K562 (cell line): ENCODE results near the gene OR10D3. TPM values are rescaled to one million over a fixed set of nuclear protein-coding genes. Genes with fewer than 3 reads are reported as not detected.

ENCODE experiments used
- ATAC-seq: fragments of 200-7000 bp; cut with Tn5 transposase; 3 replicates; pipeline ENCODE4 v1.9.1; 2020; ENCODE audit warnings: moderate library complexity
- BruUV-seq: library from RNA; stranded (reverse); fragments of 400-500 nt; replicated peaks from 2 replicates; lab custom pipeline; 2021; lab: Mats Ljungman, UMichigan
- CTCF ChIA-PET: fragments of 300-600 bp; formaldehyde crosslinking; extraction: SDS; loops from one replicate; lab custom pipeline; 2021; ENCODE audit warnings: low intra/inter-chr PET ratio; lab: Yijun Ruan, JAX
- POLR2A ChIA-PET: fragments of 300-600, 350-650 bp; sonication (Branson Sonifier 250); formaldehyde crosslinking; extraction: SDS; loops from one replicate; lab custom pipeline; 2021; ENCODE audit warnings: antibody characterized with exemption, inconsistent platforms; lab: Yijun Ruan, JAX
- DNase-seq, 4 experiments: peaks; one replicate each; pipeline versions ENCODE4 v3.0.0 to v3.0.0-alpha.2; 2011 to 2018; ENCODE audit warnings: low spot score in 3 of 4, mixed read lengths in 3 of 4; ENCODE audit errors: extremely low read depth in 1 of 4
- FAIRE-seq: peaks from 2 replicates; lab custom pipeline; 2011; peaks lifted over from hg19 to GRCh38; lab: Jason Lieb, UNC
- H2AFZ ChIP-seq: 2 replicates; pipeline ENCODE4 v1.6.0; 2011; ENCODE audit warnings: low read depth, low read length, control low read depth, inconsistent platforms
- H3K27ac ChIP-seq: fragments of 200-600 bp; 3 replicates; pipeline ENCODE4 v1.8.0; 2011; ENCODE audit warnings: low read depth, mild to moderate bottlenecking, control low read depth, inconsistent platforms, low read length, moderate library complexity, mixed read lengths; ENCODE audit errors: extremely low read depth
- H3K27me3 ChIP-seq, 2 experiments: fragments of 300-600 bp in 1 of 2; 2 replicates in 1 of 2; 3 replicates in 1 of 2; pipeline versions ENCODE4 v1.6.0 to v1.8.0; 2011; ENCODE audit warnings: inconsistent platforms in 2 of 2, low read length in 2 of 2, mild to moderate bottlenecking in 1 of 2, mixed read lengths in 1 of 2, moderate library complexity in 1 of 2; ENCODE audit not compliant: control insufficient read depth in 2 of 2, insufficient read depth in 2 of 2
- H3K36me3 ChIP-seq: fragments of 300-600 bp; 3 replicates; pipeline ENCODE4 v1.8.0; 2011; ENCODE audit warnings: mild to moderate bottlenecking, low read length, inconsistent platforms; ENCODE audit not compliant: control insufficient read depth, insufficient read depth
- H3K4me1 ChIP-seq, 2 experiments: fragments of 200-600 bp in 1 of 2; replicated peaks in 1 of 2; 2 replicates in 1 of 2; 3 replicates in 1 of 2; pipeline versions ENCODE4 v1.5.1 to v1.8.0; 2011; ENCODE audit warnings: inconsistent platforms in 2 of 2, low read length in 2 of 2, mild to moderate bottlenecking in 1 of 2, mixed read lengths in 1 of 2, moderate library complexity in 1 of 2; ENCODE audit not compliant: control insufficient read depth in 2 of 2, insufficient read depth in 2 of 2
- H3K4me2 ChIP-seq: 2 replicates; pipeline ENCODE4 v1.6.1; 2011; ENCODE audit warnings: low read length, control low read depth, inconsistent platforms, mixed read lengths; ENCODE audit not compliant: insufficient read depth
- H3K4me3 ChIP-seq: fragments of 200-600 bp; sonication (generic), shearing (Covaris generic); 2 replicates; pipeline ENCODE4 v1.5.1; 2016; ENCODE audit warnings: control low read depth, inconsistent platforms
- H3K79me2 ChIP-seq: fragments of 200-600 bp; 3 replicates; pipeline ENCODE4 v1.8.0; 2011; ENCODE audit warnings: low read length, inconsistent platforms; ENCODE audit not compliant: control insufficient read depth, insufficient read depth
- H3K9ac ChIP-seq, 2 experiments: 2 replicates each; pipeline versions ENCODE4 v1.6.0 to v1.6.1; 2011; ENCODE audit warnings: low read depth in 2 of 2, low read length in 2 of 2, control low read depth in 1 of 2, inconsistent platforms in 1 of 2, mild to moderate bottlenecking in 1 of 2, mixed read lengths in 1 of 2; ENCODE audit not compliant: insufficient read depth in 1 of 2
- H3K9me1 ChIP-seq: one replicate; pipeline ENCODE4 v1.6.0; 2011; ENCODE audit warnings: inconsistent platforms, mild to moderate bottlenecking, low read length, moderate library complexity; ENCODE audit not compliant: control insufficient read depth, insufficient read depth
- H3K9me3 ChIP-seq: replicated peaks from 2 replicates; pipeline ENCODE4 v1.5.1; 2011; ENCODE audit warnings: low read depth, low read length, inconsistent platforms; ENCODE audit not compliant: control insufficient read depth, insufficient read depth
- H4K20me1 ChIP-seq: replicated peaks from 2 replicates; pipeline ENCODE4 v1.6.1; 2011; ENCODE audit warnings: low read length, inconsistent platforms, mixed read lengths; ENCODE audit not compliant: control insufficient read depth, insufficient read depth
- ELF2 ChIP-seq: fragments of 250-450 bp; sonication (Bioruptor Pico); IDR thresholded peaks from 2 replicates; pipeline ENCODE4 v1.5.0; 2021; ENCODE audit warnings: mild to moderate bottlenecking
- EZH2 ChIP-seq: IDR thresholded peaks from 2 replicates; pipeline ENCODE4 v1.6.1; 2012; ENCODE audit warnings: low read depth, mild to moderate bottlenecking, inconsistent platforms, low read length, borderline replicate concordance
- FOXK2 ChIP-seq, 2 experiments: fragments of 450-650 bp; IDR thresholded peaks in 1 of 2; conservative IDR thresholded peaks in 1 of 2; 2 replicates each; pipeline ENCODE4 v1.6.1; 2016; ENCODE audit warnings: low read depth in 2 of 2, mild to moderate bottlenecking in 1 of 2
- NFIC ChIP-seq: fragments of 450-650 bp; IDR thresholded peaks from 2 replicates; pipeline ENCODE4 v1.6.1; 2017; ENCODE audit warnings: mild to moderate bottlenecking, inconsistent platforms
- RBBP5 ChIP-seq: fragments of 200-600 bp; sonication (generic); IDR thresholded peaks from 2 replicates; pipeline ENCODE4 v1.6.1; 2012; ENCODE audit warnings: borderline replicate concordance, mild to moderate bottlenecking, low read length, control low read depth, inconsistent platforms; ENCODE audit not compliant: insufficient read depth, poor library complexity, severe bottlenecking
- RFX5 ChIP-seq: IDR thresholded peaks from 2 replicates; pipeline ENCODE4 v1.6.1; 2011; ENCODE audit warnings: low read depth, mild to moderate bottlenecking, improper control_type of control experiment, low read length
- SREBF1 ChIP-seq: fragments of 150-350 bp; IDR thresholded peaks from 2 replicates; pipeline ENCODE4 v1.6.1; 2014; ENCODE audit warnings: antibody characterized with exemption, low read depth, low read length, borderline replicate concordance
- TAF1 ChIP-seq: IDR thresholded peaks from 2 replicates; pipeline ENCODE4 v1.6.1; 2011; ENCODE audit warnings: mild to moderate bottlenecking, low read length, moderate library complexity; ENCODE audit not compliant: insufficient read depth, control insufficient read depth, severe bottlenecking; ENCODE audit errors: extremely low read depth
- WGBS: fragments of 100-300 bp; shearing (Covaris generic); methylation state at CpG from one replicate; pipeline ENCODE4 v1.1.6; 2016; ENCODE audit warnings: low coverage, mixed read lengths; ENCODE audit not compliant: insufficient coverage; ENCODE audit errors: missing lambda C conversion rate; 5-methylcytosine and 5-hydroxymethylcytosine counted together
- in situ Hi-C: fragments of 300-500 bp; cut with MboI; formaldehyde crosslinking; loops from 4 replicates; pipeline ENCODE4 v1.15.0; 2018; ENCODE audit warnings: inconsistent platforms, mixed read lengths
- intact Hi-C: fragments of 100-400 bp; cut with micrococcal nuclease; formaldehyde crosslinking; loops from 2 replicates; pipeline ENCODE4 v1.14.2; 2022
- polyA plus RNA-seq, 8 experiments: library from polyadenylated mRNA; depleted of rRNA in 4 of 8; stranded (reverse) in 5 of 8; unstranded in 3 of 8; fragments of >200 nt; fragmentation: Nextera tagmentation in 2 of 8; fragmentation: Illumina TruSeq in 1 of 8; extraction: Ambion mirVana in 2 of 8; extraction: Trizol in 1 of 8; gene quantifications; 2 replicates each; pipeline versions ENCODE4 v1.2.1 to v1.2.3, GENCODE V29; 2011 to 2014; ENCODE audit warnings: inconsistent platforms in 1 of 8, missing spikeins in 1 of 8
- total RNA-seq, 7 experiments: library from RNA; depleted of rRNA in 6 of 7; stranded (reverse); fragments of >200 nt in 6 of 7; fragmentation: Illumina TruSeq in 2 of 7; extraction: Trizol in 2 of 7; gene quantifications; 2 replicates each; pipeline versions ENCODE4 v1.2.1 to v1.2.3, GENCODE V29; 2011 to 2021; ENCODE audit warnings: low replicate concordance in 1 of 7

Gene OR10D3
- total and polyA plus RNA-seq, 9 of the 15 experiments (the other 6 are each of a cell fraction or from before 2014, with no cell fraction given): 0.07 to 2.9 (median 0.80) TPM; not detected in 1

DNA sequence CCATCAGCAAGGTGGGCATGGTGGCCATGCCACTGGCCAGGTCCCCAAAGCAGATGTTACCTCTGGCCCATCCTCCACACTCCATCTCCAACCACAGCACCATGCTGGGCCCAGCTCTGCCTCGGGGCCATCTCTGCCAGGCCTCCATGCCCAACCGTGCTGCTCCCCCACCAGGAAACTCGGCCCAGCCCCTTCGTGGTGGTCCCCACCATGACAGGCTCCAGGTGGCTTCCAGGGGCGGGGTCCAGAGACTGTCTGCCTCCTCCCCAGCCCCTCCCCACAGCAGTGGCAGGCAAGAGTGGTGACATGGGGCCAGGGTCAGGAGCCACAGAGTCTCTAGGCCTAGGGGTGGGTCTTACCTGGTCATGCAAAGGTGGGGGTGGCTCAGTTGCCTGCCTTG is 27.3 kb downstream of the OR10D3 start:
- ATAC-seq (no peak), FAIRE-seq (no peak)
- in situ Hi-C loops: no loop called here
- Histone ChIP-seq H3K9me1 (no peaks in the 10 kb centered on the region), H4K20me1 (no peaks in the 10 kb centered on the region)
- POLR2A ChIA-PET: no interaction called here
- TF ChIP-seq EZH2 (no peak), RBBP5 (no peak), ELF2 (CRISPR knock-in tag) (no peak), FOXK2 (conservative IDR thresholded peaks at IDR 0.05 in 1 of 2, IDR thresholded peaks at IDR 0.05 in 1 of 2; ENCODE audit: low read depth in 2 of 2) (no peak), NFIC (no peak), SREBF1 (no peak), TAF1 (no peak), RFX5 (no peak)
- TF ChIP-seq, all 486 proteins: peak for 0
- intact Hi-C loops: no loop called here
- Histone ChIP-seq H3K27me3 (no peaks in the 10 kb centered on the region), H3K4me3 (no peak overlapping the region), H3K4me1 (peaks cover 22 to 24% of the 10 kb centered on the region in 2 experiments), H3K9ac (no peak overlapping the region), H3K9me3 (no peaks in the 10 kb centered on the region), H3K27ac (no peak overlapping the region), H2AFZ (no peak overlapping the region), H3K36me3 (peaks cover 4% of the 10 kb centered on the region; the same call in 2 of the 3 replicates), H3K4me2 (no peak overlapping the region), H3K79me2 (peaks cover 11% of the 10 kb centered on the region; the same call in 2 of the 3 replicates)
- 95% methylated on average over 5 of the region's 5 CpGs for WGBS
- BruUV-seq: no TSS peak
- no peak for DNase-seq
- CTCF ChIA-PET: no interaction called here
